ENCODE data around the gene GJB6.

DNA sequence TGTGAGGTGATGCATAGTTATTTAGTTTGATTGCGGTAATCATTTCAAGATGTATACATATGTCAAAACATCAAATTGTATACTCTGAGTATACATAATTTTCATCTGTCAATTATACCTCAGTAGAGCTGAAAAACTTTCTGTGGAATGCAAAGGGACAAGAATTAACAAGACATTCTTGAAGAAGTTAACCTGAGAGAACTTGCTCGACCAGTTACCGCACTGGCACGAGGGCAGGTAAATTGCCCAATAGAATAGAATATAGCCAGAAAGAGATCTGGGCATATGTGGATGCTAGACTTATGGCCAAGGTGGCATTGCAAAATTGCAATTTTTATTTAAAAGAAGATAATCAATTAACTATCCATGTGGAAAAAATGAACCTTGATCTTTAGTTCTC lies 42.3 kb upstream of the GJB6 start:
- TF ChIP-seq, protein P1, sequence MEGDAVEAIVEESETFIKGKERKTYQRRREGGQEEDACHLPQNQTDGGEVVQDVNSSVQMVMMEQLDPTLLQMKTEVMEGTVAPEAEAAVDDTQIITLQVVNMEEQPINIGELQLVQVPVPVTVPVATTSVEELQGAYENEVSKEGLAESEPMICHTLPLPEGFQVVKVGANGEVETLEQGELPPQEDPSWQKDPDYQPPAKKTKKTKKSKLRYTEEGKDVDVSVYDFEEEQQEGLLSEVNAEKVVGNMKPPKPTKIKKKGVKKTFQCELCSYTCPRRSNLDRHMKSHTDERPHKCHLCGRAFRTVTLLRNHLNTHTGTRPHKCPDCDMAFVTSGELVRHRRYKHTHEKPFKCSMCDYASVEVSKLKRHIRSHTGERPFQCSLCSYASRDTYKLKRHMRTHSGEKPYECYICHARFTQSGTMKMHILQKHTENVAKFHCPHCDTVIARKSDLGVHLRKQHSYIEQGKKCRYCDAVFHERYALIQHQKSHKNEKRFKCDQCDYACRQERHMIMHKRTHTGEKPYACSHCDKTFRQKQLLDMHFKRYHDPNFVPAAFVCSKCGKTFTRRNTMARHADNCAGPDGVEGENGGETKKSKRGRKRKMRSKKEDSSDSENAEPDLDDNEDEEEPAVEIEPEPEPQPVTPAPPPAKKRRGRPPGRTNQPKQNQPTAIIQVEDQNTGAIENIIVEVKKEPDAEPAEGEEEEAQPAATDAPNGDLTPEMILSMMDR (conservative IDR thresholded peaks at IDR 0.05; ENCODE audit: low read depth, low read length), result no peak
- no peak for TF ChIP-seq EZH2 (IDR thresholded peaks at IDR 0.05; ENCODE audit: low read length, unreplicated experiment)
